Panc1 (cell line): ENCODE data around the gene COL11A2. TPM values are rescaled to one million over a fixed set of nuclear protein-coding genes. Genes with fewer than 3 reads are reported as not detected.

Experiments
- ATAC-seq: fragments of 200-7000 bp; cut with Tn5 transposase; 2 replicates; pipeline ENCODE4 v1.9.1; 2020; ENCODE audit warnings: mild to moderate bottlenecking, moderate library complexity
- BruUV-seq: library from RNA; stranded (reverse); fragments of 400-500 nt; replicated peaks from 2 replicates; lab custom pipeline; 2021; lab: Mats Ljungman, UMichigan
- CTCF ChIA-PET: fragments of 300-600 bp; sonication (Branson Sonifier 250); formaldehyde crosslinking; loops from one replicate; lab custom pipeline; 2022; ENCODE audit warnings: antibody characterized with exemption; lab: Charles Lee
- POLR2A ChIA-PET: fragments of 300-600 bp; sonication (Branson Sonifier 250); formaldehyde crosslinking; loops from one replicate; lab custom pipeline; 2022; ENCODE audit warnings: antibody characterized with exemption; lab: Charles Lee
- DNase-seq: peaks from one replicate; pipeline ENCODE4 v3.0.0-alpha.2; 2010; ENCODE audit warnings: low read depth, low spot score
- H3K27ac ChIP-seq: 2 replicates; pipeline ENCODE4 v1.5.1; 2011; ENCODE audit warnings: mild to moderate bottlenecking, low read length, inconsistent platforms
- H3K27me3 ChIP-seq: fragments of 200-500 bp; sonication (Bioruptor generic); 2 replicates; pipeline ENCODE4 v1.6.0; 2014; ENCODE audit warnings: low read length, inconsistent platforms; ENCODE audit not compliant: control insufficient read depth, insufficient read depth
- H3K36me3 ChIP-seq: fragments of 200-500 bp; sonication (Bioruptor generic); 2 replicates; pipeline ENCODE4 v1.5.1; 2014; ENCODE audit warnings: inconsistent platforms, mild to moderate bottlenecking, low read length, moderate library complexity; ENCODE audit not compliant: control insufficient read depth, insufficient read depth
- H3K4me1 ChIP-seq: 2 replicates; pipeline ENCODE4 v1.5.1; 2011; ENCODE audit warnings: inconsistent platforms, mild to moderate bottlenecking, low read length, moderate library complexity; ENCODE audit not compliant: control insufficient read depth, insufficient read depth
- H3K4me3 ChIP-seq, 2 experiments: 2 replicates each; pipeline ENCODE4 v1.5.1; 2011 to 2012; ENCODE audit warnings: low read depth in 2 of 2, low read length in 2 of 2, mild to moderate bottlenecking in 2 of 2, inconsistent platforms in 1 of 2, moderate library complexity in 1 of 2
- H3K9me3 ChIP-seq: fragments of 200-500 bp; sonication (Bioruptor generic); 2 replicates; pipeline ENCODE4 v1.5.1; 2014; ENCODE audit warnings: low read depth, mild to moderate bottlenecking, inconsistent platforms, low read length, moderate library complexity; ENCODE audit not compliant: control insufficient read depth, insufficient read depth
- CTCF ChIP-seq: fragments of 450-650 bp; IDR thresholded peaks from 2 replicates; pipeline ENCODE4 v1.5.1; 2017; ENCODE audit warnings: mild to moderate bottlenecking
- POLR2AphosphoS5 ChIP-seq: IDR thresholded peaks from 2 replicates; pipeline ENCODE4 v1.6.1; 2012; ENCODE audit warnings: mild to moderate bottlenecking, low read depth, low read length, moderate library complexity
- REST ChIP-seq, 2 experiments: IDR thresholded peaks; 2 replicates each; pipeline ENCODE4 v1.6.1; 2011 to 2012; ENCODE audit warnings: low read depth in 2 of 2, control low read depth in 1 of 2, low read length in 1 of 2, mild to moderate bottlenecking in 1 of 2, moderate library complexity in 1 of 2; ENCODE audit not compliant: insufficient read depth in 1 of 2
- SIN3A ChIP-seq: IDR thresholded peaks from 2 replicates; pipeline ENCODE4 v1.6.1; 2012; ENCODE audit warnings: low read depth, mild to moderate bottlenecking, low read length, moderate library complexity, borderline replicate concordance; ENCODE audit not compliant: insufficient read depth
- TCF7L2 ChIP-seq: IDR thresholded peaks from 2 replicates; pipeline ENCODE4 v1.6.1; 2011; ENCODE audit warnings: mild to moderate bottlenecking, low read depth, low read length, inconsistent platforms
- in situ Hi-C: cut with HindIII; loops from 2 replicates; pipeline ENCODE4 v1.10.0; 2016; ENCODE audit warnings: low sequenced_read_pairs, low pct_unique_long_range_greater_than_20kb
- intact Hi-C: fragments of 100-400 bp; cut with micrococcal nuclease; formaldehyde crosslinking; loops from one replicate; pipeline ENCODE4 v1.10.0; 2022; ENCODE audit not compliant: unreplicated experiment
- total RNA-seq: library from RNA; stranded (reverse); gene quantifications from one replicate; pipeline ENCODE4 v1.2.1, GENCODE V29; 2021; ENCODE audit not compliant: unreplicated experiment

The COL11A2 gene
- total RNA-seq, 1 experiment from 2014 or later: 0.57 TPM

DNA sequence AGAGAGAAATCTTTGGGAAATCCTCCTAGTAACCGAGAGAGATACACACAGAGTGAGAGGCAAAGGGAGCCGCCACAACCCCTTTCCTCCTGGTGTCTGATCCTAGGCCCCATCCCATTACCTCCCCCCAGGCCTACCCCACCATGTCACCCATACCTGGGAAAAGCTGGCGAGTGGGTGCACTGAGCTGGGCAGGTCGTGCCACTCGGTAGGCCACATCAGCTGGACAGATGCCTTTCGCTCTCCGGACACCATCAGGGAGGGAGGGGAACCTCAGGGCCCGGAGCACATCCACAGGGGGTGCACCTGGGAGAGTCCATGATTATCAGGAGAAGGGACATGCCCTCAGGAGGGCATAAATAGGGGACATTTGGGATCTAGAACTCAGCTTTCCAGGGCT, 3.1 kb downstream of the COL11A2 start:
- no peak for TF ChIP-seq POLR2AphosphoS5
- TF ChIP-seq TCF7L2: no peak
- H3K36me3 ChIP-seq: no peaks in the 10 kb centered on the region
- ATAC-seq (no peak), DNase-seq (no peak)
- intact Hi-C loops (no loop called here), in situ Hi-C loops (no loop called here)
- H3K4me1 ChIP-seq: no peaks in the 10 kb centered on the region
- H3K9me3 ChIP-seq: no peaks in the 10 kb centered on the region
- H3K27me3 ChIP-seq: no peaks in the 10 kb centered on the region
- POLR2A ChIA-PET: no interaction called here
- no peak overlapping the region for H3K4me3 ChIP-seq
- no peak overlapping the region for H3K27ac ChIP-seq
- no TSS peak for BruUV-seq
- CTCF ChIA-PET: no interaction called here

- H3K4me3 ChIP-seq: no peak overlapping the region
- intact Hi-C loops: no loop called here
- no peaks in the 10 kb centered on the region for H3K4me1 ChIP-seq
- no peaks in the 10 kb centered on the region for H3K27me3 ChIP-seq
- ATAC-seq (no peak), DNase-seq (no peak)
- no peak overlapping the region for H3K27ac ChIP-seq
- TF ChIP-seq CTCF: no peak
- TF ChIP-seq TCF7L2: no peak
- TF ChIP-seq SIN3A: no peak
- TF ChIP-seq POLR2AphosphoS5: no peak
- TF ChIP-seq REST (IDR thresholded peaks at IDR 0.05; ENCODE audit: insufficient read depth in 1 of 2, low read depth in 2 of 2, low read length in 1 of 2): no peak
- H3K36me3 ChIP-seq: no peaks in the 10 kb centered on the region
- ChIA-PET POLR2A (no interaction called here), CTCF (no interaction called here)
- no peaks in the 10 kb centered on the region; the same call in 1 of the 2 replicates for H3K9me3 ChIP-seq
- no TSS peak for BruUV-seq
- in situ Hi-C loops: no loop called here
Measured at GRCh38 chr6:33187809-33188208, 4.5 kb downstream of the COL11A2 start.

DNA sequence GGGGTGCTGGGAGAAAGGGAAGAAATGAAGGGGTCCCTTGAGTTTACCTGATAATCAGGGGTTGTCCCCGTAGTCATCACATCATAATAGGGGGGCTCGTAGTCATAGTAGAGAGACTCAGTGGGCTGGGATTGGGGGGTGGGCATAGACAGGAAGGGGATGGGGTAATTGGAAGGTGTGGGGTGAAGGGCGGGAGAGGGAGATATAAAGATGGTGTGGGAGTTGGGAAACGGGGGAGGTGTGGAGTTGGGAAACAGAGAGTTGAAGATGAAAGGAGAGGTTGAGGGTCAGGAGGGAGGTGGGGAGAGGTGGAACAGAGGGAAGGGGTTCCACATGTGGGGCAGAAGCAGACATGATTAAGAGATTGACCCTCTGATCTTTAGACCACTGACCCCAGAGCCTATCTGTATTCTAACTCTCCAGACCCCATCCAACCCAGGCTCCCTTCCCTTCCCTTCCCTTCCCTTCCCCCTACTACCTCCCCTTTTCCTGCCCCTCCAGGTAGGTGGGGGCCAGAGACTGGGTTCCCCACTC, 6.5 kb downstream of the COL11A2 start:
- no peak for DNase-seq
- no TSS peak for BruUV-seq
- ATAC-seq: no peak
- ChIA-PET CTCF (interaction anchor here (0.5 kb wide), 1 partner anchor 972 kb away, joined by 4 read pairs; no protein-coding TSS in a partner anchor), POLR2A (no interaction called here)
- intact Hi-C loops: no loop called here
- Histone ChIP-seq H3K9me3 (no peaks in the 10 kb centered on the region; the same call in 1 of the 2 replicates), H3K4me3 (no peak overlapping the region), H3K27ac (no peak overlapping the region), H3K27me3 (no peaks in the 10 kb centered on the region), H3K4me1 (no peaks in the 10 kb centered on the region), H3K36me3 (no peaks in the 10 kb centered on the region)
- in situ Hi-C loops: no loop called here
- TF ChIP-seq POLR2AphosphoS5: no peak
- TF ChIP-seq SIN3A: no peak
- no peak for TF ChIP-seq TCF7L2
- TF ChIP-seq REST (IDR thresholded peaks at IDR 0.05; ENCODE audit: insufficient read depth in 1 of 2, low read depth in 2 of 2, low read length in 1 of 2): no peak
- no peak for TF ChIP-seq CTCF
